Fibroblast of upper back skin (primary cell): Measurements from ENCODE around the gene SLC25A30.
"Not testable (repeated sequence)": the region's sequence is repeated elsewhere in the genome, so short reads cannot be mapped to it uniquely, and the experiment has no call there.

Experiments used
- DNase-seq: peaks from one replicate; pipeline ENCODE4 v3.0.0-alpha.2; 2013

The SLC25A30 gene

DNA sequence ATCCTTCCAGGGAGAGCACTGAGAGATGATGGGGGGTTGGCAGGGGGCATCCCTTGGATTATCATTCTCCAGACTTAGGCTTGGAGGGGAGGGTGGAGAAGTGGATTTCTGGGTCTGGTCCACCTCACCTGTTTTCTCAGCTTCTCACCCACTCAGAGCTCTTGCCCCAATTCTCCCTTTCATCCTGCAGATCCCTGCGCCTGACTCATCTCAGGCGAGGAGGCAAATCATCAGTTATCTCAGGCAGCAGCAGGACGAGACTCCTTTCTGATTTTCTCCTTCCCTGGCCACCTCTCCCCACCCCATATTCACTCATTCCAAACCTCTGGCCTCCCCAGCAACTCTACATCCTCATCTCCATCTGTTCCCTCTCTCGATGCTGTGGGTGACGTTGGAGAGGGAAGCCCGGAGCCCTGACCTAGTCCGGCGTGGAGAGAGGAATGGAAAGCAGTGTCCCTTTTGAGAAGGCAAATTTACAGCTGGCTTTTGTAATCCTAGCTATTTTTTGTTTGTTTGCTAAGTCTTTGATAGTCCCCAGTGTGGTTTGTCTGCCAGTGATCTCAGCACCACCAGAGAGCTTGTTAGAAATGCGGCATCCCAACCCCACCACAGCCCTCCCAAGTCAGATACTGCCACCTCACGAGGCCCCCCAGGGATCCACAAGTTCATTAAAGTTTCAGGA lies 53.2 kb downstream of the SLC25A30 start:
- no peak for DNase-seq

DNA sequence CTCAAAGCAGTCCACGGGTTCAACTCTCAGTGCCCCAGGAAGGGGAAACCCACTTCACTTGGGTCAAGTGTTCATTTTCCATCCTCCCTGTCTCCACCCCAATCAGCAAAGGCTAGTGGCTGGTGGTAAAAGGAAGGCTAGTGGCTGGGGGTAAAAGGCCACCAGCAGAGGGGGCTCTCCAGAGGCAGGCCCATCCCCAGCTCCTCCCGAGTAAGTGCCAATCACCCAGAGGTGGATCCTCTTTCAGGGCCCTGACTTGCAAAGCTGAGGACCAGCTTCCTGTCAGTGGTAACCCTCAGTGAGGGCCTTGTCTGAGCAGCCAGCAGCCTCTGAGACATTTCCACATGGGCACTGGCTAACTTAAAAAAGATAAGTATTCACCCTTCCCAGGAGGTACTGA lies 55.2 kb downstream of the SLC25A30 start:
- DNase-seq = no peak

DNA sequence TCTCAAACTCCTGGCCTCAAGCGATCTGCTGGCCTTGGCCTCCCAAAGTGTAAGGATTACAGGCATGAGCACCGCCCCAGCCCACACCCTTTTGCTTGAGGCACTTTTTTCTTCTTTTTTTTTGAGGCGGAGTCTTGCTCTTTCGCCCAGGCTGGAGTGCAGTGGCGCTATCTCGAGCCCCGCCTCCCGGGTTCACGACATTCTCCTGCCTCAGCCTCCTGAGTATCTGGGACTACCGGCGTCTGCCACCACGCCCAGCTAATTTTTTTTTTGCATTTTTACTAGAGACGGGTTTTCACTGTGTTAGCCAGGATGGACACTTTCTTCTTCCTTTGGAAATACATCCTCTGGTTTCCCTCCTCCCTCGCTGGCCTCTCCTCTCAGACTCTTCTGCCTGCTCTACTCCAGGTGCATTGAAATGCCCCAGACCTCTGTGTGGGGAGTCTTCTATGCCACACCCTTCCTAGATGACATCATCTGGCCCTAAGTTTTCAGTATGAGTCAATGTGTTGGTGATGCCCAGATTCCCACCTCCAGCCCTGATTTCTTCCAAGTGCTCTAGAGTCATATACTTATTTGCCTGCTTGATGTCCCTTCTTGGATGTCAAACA lies 56.5 kb downstream of the SLC25A30 start:
- peak; percentile 14 for DNase-seq

DNA sequence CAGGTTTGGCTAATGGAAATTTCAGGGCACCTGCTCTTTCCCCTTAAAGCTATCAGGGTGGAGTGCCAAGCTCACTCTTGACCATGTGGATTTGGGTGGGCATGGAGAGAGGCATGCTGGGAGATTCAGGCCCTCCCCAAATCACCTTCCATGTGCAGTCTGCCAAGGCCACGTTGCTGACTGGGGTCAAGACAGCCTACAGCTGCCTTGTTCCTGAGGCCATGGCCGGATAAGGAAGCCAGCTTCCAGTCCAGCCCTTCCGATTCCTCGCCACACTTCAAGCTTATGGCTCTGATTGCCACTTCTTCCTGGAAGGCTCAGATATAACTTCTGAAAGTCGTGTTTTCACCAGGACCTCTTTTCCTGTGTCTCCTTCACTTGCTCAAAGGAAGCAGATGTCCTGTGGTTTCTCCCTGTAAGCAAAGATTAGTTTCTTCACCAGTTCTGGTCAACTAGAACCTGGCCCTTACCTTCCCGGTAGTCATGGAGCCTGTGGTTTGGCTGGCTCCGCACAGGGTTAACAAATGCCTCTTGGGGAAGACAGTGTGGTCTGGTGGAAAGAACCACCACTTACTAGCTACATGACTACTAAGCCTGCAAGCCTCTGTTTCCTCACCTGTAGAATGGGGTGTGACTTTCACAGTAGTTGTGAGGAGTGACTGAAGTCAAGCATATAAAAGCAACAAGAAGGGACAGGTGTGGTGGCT lies 61.1 kb downstream of the SLC25A30 start:
- no peak for DNase-seq

DNA sequence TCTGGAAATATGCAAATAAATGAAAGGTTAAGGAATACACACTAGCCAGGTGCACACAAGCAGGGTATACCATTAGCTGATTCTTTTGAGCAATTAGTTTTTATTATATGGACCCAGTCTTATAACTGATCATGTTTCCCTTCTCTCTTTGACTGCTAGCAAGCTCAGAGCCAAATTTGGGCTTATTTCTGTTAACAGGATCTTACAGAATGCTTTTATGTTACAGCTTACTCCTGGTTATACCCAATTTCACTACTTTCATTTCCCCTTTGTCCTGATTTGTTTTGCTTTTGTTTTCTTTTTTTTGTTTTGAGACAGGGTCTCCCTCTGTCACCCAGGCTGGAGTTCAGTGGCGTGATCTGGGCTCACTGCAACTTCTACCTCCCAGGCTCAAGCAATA lies 64.3 kb downstream of the SLC25A30 start:
- no peak for DNase-seq

DNA sequence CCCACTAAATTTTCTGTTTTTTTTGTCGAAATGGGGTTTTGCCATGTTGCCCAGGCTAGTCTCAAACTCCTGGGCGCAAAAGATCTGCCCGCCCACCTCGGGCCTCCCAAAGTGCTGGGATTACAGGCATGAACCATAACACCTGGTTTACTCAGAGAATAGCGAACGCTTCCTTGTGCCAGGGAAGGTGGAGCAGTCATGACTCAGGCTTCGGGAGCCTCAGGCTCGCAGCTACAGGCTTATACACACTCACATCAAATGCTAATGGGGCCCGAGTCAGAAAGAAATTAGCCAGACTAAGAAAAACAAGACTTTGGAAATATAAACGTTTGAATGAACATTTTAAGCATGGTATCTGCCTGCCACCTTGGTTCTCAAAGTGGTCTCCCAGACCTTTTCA lies 66.1 kb downstream of the SLC25A30 start:
- DNase-seq = no peak

DNA sequence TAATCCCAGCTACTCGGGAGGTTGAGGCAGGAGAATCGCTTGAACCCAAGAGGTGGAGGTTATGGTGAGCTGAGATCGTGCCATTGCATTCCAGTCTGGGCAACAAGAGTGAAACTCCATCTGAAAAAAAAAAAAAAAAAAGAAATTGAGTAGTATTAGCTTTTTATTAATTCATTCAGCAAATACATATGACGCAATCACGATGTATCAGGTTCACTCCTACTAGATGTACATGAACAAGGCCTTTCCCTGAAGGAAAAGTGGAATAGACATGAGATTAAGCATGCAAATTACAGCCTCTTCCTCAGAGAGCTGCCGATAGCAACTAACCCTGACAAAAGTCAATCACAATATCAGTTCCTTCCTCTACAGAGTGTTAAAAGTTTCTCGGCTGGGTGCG lies 68.0 kb downstream of the SLC25A30 start:
- no peak for DNase-seq

DNA sequence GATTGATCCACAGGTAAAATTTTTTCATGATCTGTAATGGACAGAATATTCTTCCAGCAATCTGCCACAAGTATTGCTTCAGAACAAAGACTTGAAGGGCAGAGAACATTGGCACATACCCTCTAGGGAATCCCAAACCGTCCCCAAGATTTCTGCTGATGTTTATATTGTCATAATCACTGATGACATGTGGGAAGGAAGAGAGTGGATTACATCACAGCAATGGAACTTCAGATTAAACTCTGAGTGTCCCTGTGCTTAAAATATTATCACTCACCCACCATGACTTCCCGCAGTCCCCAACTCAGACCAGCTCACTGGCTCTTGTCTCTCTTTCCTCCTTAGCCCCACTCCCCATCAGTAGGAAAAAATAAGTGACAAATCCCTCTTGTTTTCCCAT lies 68.7 kb downstream of the SLC25A30 start:
- DNase-seq = no peak

DNA sequence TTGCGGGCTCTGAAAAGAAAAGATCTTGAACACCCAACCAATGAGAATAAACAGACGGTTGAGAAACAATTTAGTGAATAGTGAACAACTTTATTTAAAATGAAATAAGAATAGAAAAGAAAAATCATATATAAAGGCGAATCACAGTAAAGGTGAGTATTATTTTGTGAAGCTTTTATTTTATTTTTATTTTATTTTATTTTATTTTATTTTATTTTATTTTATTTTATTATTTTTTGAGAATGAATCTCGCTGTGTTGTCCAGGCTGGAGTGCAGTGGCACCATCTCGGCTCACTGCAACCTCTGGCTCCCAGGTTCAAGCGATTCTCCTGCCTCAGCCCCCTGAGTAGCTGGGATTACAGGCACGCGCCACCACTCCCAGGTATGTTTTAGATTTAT lies 74.1 kb downstream of the SLC25A30 start:
- DNase-seq = not testable (repeated sequence)
